GM19372 (cell line): ENCODE measurements around the gene IQCN.

Experiments used
- ATAC-seq: cut with Tn5 transposase; IDR thresholded peaks from one replicate; pipeline ENCODE4 v1.9.1; 2021; ENCODE audit warnings: mild to moderate bottlenecking, low read depth, moderate library complexity; ENCODE audit not compliant: unreplicated experiment

IQCN gene

GRCh38 chr19:18266771-18267686 is 7.2 kb downstream of the IQCN start:
- no peak for ATAC-seq

- no peak for ATAC-seq
Measured at GRCh38 chr19:18265582-18265981, 8.7 kb downstream of the IQCN start.

- no peak for ATAC-seq
Measured at GRCh38 chr19:18264971-18265540, 9.2 kb downstream of the IQCN start.

- no peak for ATAC-seq
Measured at GRCh38 chr19:18264137-18264854, 10.0 kb downstream of the IQCN start.

- no peak for ATAC-seq
Measured at GRCh38 chr19:18263324-18264136, 10.7 kb downstream of the IQCN start.

- no peak for ATAC-seq
Measured at GRCh38 chr19:18262917-18263316, 11.3 kb downstream of the IQCN start.

GRCh38 chr19:18262144-18262543 is 12.1 kb downstream of the IQCN start:
- no peak for ATAC-seq

GRCh38 chr19:18261474-18261873 is 12.8 kb downstream of the IQCN start:
- ATAC-seq = no peak

- ATAC-seq = no peak
Measured at GRCh38 chr19:18259893-18260292, 14.4 kb downstream of the IQCN start.

GRCh38 chr19:18257503-18258470 is 16.5 kb downstream of the IQCN start:
- ATAC-seq = no peak

- no peak for ATAC-seq
Measured at GRCh38 chr19:18254546-18255503, 19.4 kb downstream of the IQCN start.

GRCh38 chr19:18253716-18254115 is 20.5 kb downstream of the IQCN start:
- ATAC-seq = no peak

- ATAC-seq = no peak
Measured at GRCh38 chr19:18253130-18253529, 21.1 kb downstream of the IQCN start.

GRCh38 chr19:18252370-18252717 is 21.9 kb downstream of the IQCN start:
- ATAC-seq = no peak

- ATAC-seq = no peak
Measured at GRCh38 chr19:18251587-18252369, 22.5 kb downstream of the IQCN start.

- no peak for ATAC-seq
Measured at GRCh38 chr19:18249834-18250233, 24.4 kb downstream of the IQCN start.

GRCh38 chr19:18245297-18245696 is 29.0 kb downstream of the IQCN start:
- no peak for ATAC-seq

GRCh38 chr19:18239303-18239702 is 34.9 kb downstream of the IQCN start:
- ATAC-seq = no peak
